Cardiac muscle cell (in vitro differentiated cells and primary cell): ENCODE measurements around the gene GCNT2. TPM values are rescaled to one million over a fixed set of nuclear protein-coding genes. Genes with fewer than 3 reads are reported as not detected.

ENCODE experiments used
- DNase-seq, 2 donors: peaks; one replicate each; pipeline versions ENCODE4 v3.0.0 to v3.0.0-alpha.2; 2010 to 2017; ENCODE audit warnings: low read depth in 1 of 2, low spot score in 1 of 2
- H3K27ac ChIP-seq: fragments of 200-600 bp; sonication (generic); 2 replicates; pipeline ENCODE4 v1.5.1; 2016
- H3K27me3 ChIP-seq: fragments of 200-600 bp; sonication (generic); 2 replicates; pipeline ENCODE4 v1.6.0; 2016; ENCODE audit warnings: control low read depth
- H3K36me3 ChIP-seq: fragments of 200-600 bp; sonication (generic); 2 replicates; pipeline ENCODE4 v1.5.1; 2016; ENCODE audit warnings: control low read depth
- H3K4me1 ChIP-seq: fragments of 200-600 bp; sonication (generic); 2 replicates; pipeline ENCODE4 v1.8.1; 2017; ENCODE audit warnings: low read depth, mild to moderate bottlenecking, mixed run types
- H3K4me3 ChIP-seq: fragments of 200-600 bp; sonication (generic); 2 replicates; pipeline ENCODE4 v1.5.1; 2016; ENCODE audit warnings: mild to moderate bottlenecking
- H3K9me3 ChIP-seq: fragments of 200-600 bp; sonication (generic); 2 replicates; pipeline ENCODE4 v1.5.1; 2017; ENCODE audit warnings: low read depth, mild to moderate bottlenecking, control low read depth
- CTCF ChIP-seq: IDR thresholded peaks from 2 replicates; pipeline ENCODE4 v1.5.1; 2012; ENCODE audit warnings: low read depth, mild to moderate bottlenecking, low read length
- polyA plus RNA-seq: library from polyadenylated mRNA; unstranded; fragments of >200 nt; fragmentation: Nextera tagmentation; extraction: Ambion mirVana; gene quantifications from 2 replicates; pipeline ENCODE4 v1.2.1, GENCODE V29; 2016
- total RNA-seq: library from RNA; depleted of rRNA; stranded (reverse); fragments of >200 nt; gene quantifications from 2 replicates; pipeline ENCODE4 v1.2.3, GENCODE V29; 2016

The GCNT2 gene
- total and polyA plus RNA-seq, 2 experiments from 2014 or later = 21.4 to 27.3 TPM

- no peak for TF ChIP-seq CTCF
- Histone ChIP-seq H3K4me1 (peaks cover 28% of the 10 kb centered on the region), H3K27me3 (no peaks in the 10 kb centered on the region), H3K4me3 (no peak overlapping the region), H3K27ac (peak overlapping the region; percentile 96), H3K36me3 (no peaks in the 10 kb centered on the region), H3K9me3 (no peaks in the 10 kb centered on the region)
- no peak for DNase-seq
Measured at GRCh38 chr6:10589429-10589727, 68.2 kb downstream of the GCNT2 start.

- peaks cover 22% of the 10 kb centered on the region for H3K4me1 ChIP-seq
- no peak for DNase-seq
- H3K27me3 ChIP-seq = no peaks in the 10 kb centered on the region
- no peak for TF ChIP-seq CTCF
- no peak overlapping the region for H3K4me3 ChIP-seq
- no peaks in the 10 kb centered on the region for H3K9me3 ChIP-seq
- H3K36me3 ChIP-seq = no peaks in the 10 kb centered on the region
- H3K27ac ChIP-seq = peak overlapping the region; percentile 96
Measured at GRCh38 chr6:10589983-10590382, 68.8 kb downstream of the GCNT2 start.

GRCh38 chr6:10591422-10592160 is 70.4 kb downstream of the GCNT2 start:
- Histone ChIP-seq H3K27ac (peak overlapping the region; percentile 33), H3K4me3 (no peak overlapping the region), H3K27me3 (no peaks in the 10 kb centered on the region), H3K36me3 (no peaks in the 10 kb centered on the region), H3K4me1 (peaks cover 16% of the 10 kb centered on the region), H3K9me3 (no peaks in the 10 kb centered on the region)
- TF ChIP-seq CTCF = no peak
- DNase-seq = no peak

- no peaks in the 10 kb centered on the region for H3K27me3 ChIP-seq
- no peak overlapping the region for H3K4me3 ChIP-seq
- TF ChIP-seq CTCF = no peak
- no peaks in the 10 kb centered on the region for H3K9me3 ChIP-seq
- no peaks in the 10 kb centered on the region for H3K36me3 ChIP-seq
- DNase-seq = no peak
- peaks cover 6% of the 10 kb centered on the region for H3K4me1 ChIP-seq
- no peak overlapping the region for H3K27ac ChIP-seq
Measured at GRCh38 chr6:10595731-10596664, 74.8 kb downstream of the GCNT2 start.

GRCh38 chr6:10597499-10598001 is 76.4 kb downstream of the GCNT2 start:
- Histone ChIP-seq H3K27me3 (no peaks in the 10 kb centered on the region), H3K4me1 (peaks cover 6% of the 10 kb centered on the region), H3K36me3 (no peaks in the 10 kb centered on the region), H3K27ac (no peak overlapping the region), H3K4me3 (no peak overlapping the region), H3K9me3 (no peaks in the 10 kb centered on the region)
- no peak for TF ChIP-seq CTCF
- DNase-seq = no peak
